Keratinocyte (primary cell): ENCODE measurements around the gene WNT7B. TPM values are rescaled to one million over a fixed set of nuclear protein-coding genes. Genes with fewer than 3 reads are reported as not detected.

Source experiments
- DNase-seq: peaks from one replicate; pipeline ENCODE4 v3.0.0-alpha.2; 2011; ENCODE audit warnings: low read depth, missing footprints, low spot score
- FAIRE-seq: peaks from 2 replicates; lab custom pipeline; 2011; peaks lifted over from hg19 to GRCh38; lab: Jason Lieb, UNC
- H2AFZ ChIP-seq: 2 replicates; pipeline ENCODE4 v1.6.0; 2012; ENCODE audit warnings: low read length, control low read depth, inconsistent platforms; ENCODE audit not compliant: control insufficient read depth
- H3K27ac ChIP-seq: 2 replicates; pipeline ENCODE4 v1.5.1; 2011; ENCODE audit warnings: low read length; ENCODE audit not compliant: control insufficient read depth, insufficient read depth
- H3K27me3 ChIP-seq: 3 replicates; pipeline ENCODE4 v1.6.0; 2011; ENCODE audit warnings: low read length; ENCODE audit not compliant: control insufficient read depth, insufficient read depth; ENCODE audit errors: extremely low read depth
- H3K36me3 ChIP-seq, 2 experiments: 2 replicates in 1 of 2; 3 replicates in 1 of 2; pipeline ENCODE4 v1.5.1; 2011; ENCODE audit warnings: low read length in 2 of 2, mild to moderate bottlenecking in 1 of 2; ENCODE audit not compliant: control insufficient read depth in 2 of 2, insufficient read depth in 2 of 2; ENCODE audit errors: extremely low read depth in 1 of 2
- H3K4me1 ChIP-seq: 3 replicates; pipeline ENCODE4 v1.5.1; 2011; ENCODE audit warnings: low read length; ENCODE audit not compliant: control insufficient read depth, insufficient read depth; ENCODE audit errors: extremely low read depth
- H3K4me2 ChIP-seq: 3 replicates; pipeline ENCODE4 v1.6.0; 2011; ENCODE audit warnings: low read depth, low read length; ENCODE audit not compliant: control insufficient read depth, insufficient read depth; ENCODE audit errors: extremely low read depth
- H3K4me3 ChIP-seq, 3 experiments: fragments of 200-600 bp in 1 of 3; sonication (generic) in 1 of 3; 2 replicates in 2 of 3; 3 replicates in 1 of 3; pipeline ENCODE4 v1.5.1; 2011 to 2016; ENCODE audit warnings: low read length in 3 of 3, mild to moderate bottlenecking in 3 of 3, control low read depth in 2 of 3, inconsistent platforms in 1 of 3, low read depth in 1 of 3, mixed read lengths in 1 of 3, mixed run types in 1 of 3, moderate library complexity in 1 of 3; ENCODE audit not compliant: control insufficient read depth in 2 of 3, insufficient read depth in 2 of 3; ENCODE audit errors: extremely low read depth in 1 of 3
- H3K79me2 ChIP-seq: 2 replicates; pipeline ENCODE4 v1.6.0; 2012; ENCODE audit warnings: low read length; ENCODE audit not compliant: control insufficient read depth, insufficient read depth
- H3K9ac ChIP-seq: 3 replicates; pipeline ENCODE4 v1.6.0; 2011; ENCODE audit warnings: low read length; ENCODE audit not compliant: control insufficient read depth, insufficient read depth; ENCODE audit errors: extremely low read depth
- H3K9me1 ChIP-seq: 3 replicates; pipeline ENCODE4 v1.6.0; 2011; ENCODE audit warnings: low read length; ENCODE audit not compliant: control insufficient read depth, insufficient read depth; ENCODE audit errors: extremely low read depth
- H3K9me3 ChIP-seq: 2 replicates; pipeline ENCODE4 v1.5.1; 2012; ENCODE audit warnings: low read depth, low read length; ENCODE audit not compliant: control insufficient read depth
- H4K20me1 ChIP-seq: 3 replicates; pipeline ENCODE4 v1.6.0; 2011; ENCODE audit warnings: low read length; ENCODE audit not compliant: control insufficient read depth, insufficient read depth; ENCODE audit errors: extremely low read depth
- CTCF ChIP-seq, 3 experiments: IDR thresholded peaks in 1 of 3; conservative IDR thresholded peaks in 1 of 3; optimal IDR thresholded peaks in 1 of 3; 2 replicates in 2 of 3; 3 replicates in 1 of 3; pipeline versions ENCODE3 to v1.5.1; 2011; ENCODE audit warnings: low read length in 3 of 3, mild to moderate bottlenecking in 3 of 3, moderate library complexity in 2 of 3, control low read depth in 1 of 3, inconsistent platforms in 1 of 3; ENCODE audit not compliant: insufficient read depth in 2 of 3; ENCODE audit errors: extremely low read depth in 1 of 3
- EZH2 ChIP-seq: IDR thresholded peaks from one replicate; pipeline ENCODE4 v1.6.1; 2012; ENCODE audit warnings: inconsistent platforms, mild to moderate bottlenecking, low read length, moderate library complexity
- dilution Hi-C: fragments of 300-500 bp; cut with MboI; formaldehyde crosslinking; loops from one replicate; pipeline ENCODE4 v1.7.0; 2020; ENCODE audit warnings: low sequenced_read_pairs; ENCODE audit not compliant: extremely low pct_ligation_motif_present
- polyA plus RNA-seq, 5 experiments: library from polyadenylated mRNA; depleted of rRNA in 3 of 5; stranded (reverse) in 3 of 5; stranded (forward) in 1 of 5; unstranded in 1 of 5; fragments of >200 nt; gene quantifications; 1 replicate in 1 of 5; 2 replicates in 3 of 5; 3 replicates in 1 of 5; pipeline versions ENCODE4 v1.2.1 to v1.2.3, GENCODE V29; 2011 to 2012; ENCODE audit warnings: missing spikeins in 2 of 5, low read depth in 1 of 5, low replicate concordance in 1 of 5

Gene WNT7B
- polyA plus RNA-seq, 1 donor (not counting 4 experiments of a cell fraction or from before 2014, with no cell fraction given): 1.7 TPM

DNA sequence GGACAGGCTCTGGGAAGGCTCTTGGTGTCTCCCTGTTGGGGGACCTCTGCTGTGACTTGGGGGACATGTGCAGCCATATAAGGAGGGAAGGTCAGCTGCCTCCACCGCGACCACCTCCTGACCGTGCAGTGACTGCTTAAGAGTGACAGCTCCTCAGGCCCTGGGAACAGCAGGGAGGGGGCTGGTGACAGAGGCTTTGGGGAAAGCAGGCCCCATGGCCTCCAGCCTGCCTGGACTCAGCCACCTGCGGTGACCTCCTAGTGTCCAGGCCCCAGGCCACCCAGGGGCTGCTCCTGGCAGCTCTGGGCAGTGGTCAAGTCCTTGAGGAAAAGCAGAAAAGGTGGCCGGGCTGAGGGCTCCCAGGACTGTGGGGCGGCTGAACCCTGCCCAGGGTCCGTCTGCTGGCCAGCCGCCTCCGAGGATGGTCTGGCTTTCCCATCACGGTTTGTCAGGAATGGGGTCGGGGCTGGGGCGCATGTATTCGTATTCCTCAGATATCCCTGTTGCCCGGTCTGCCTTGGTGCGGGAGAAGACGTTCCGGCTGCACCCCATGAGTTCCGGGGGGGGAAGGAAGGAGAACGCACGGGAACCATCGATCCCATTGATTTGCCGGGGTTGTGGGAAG is 96.8 kb downstream of the WNT7B start:
- Histone ChIP-seq H3K9me1 (no peaks in the 10 kb centered on the region), H2AFZ (no peak overlapping the region), H3K27ac (no peak overlapping the region), H3K27me3 (peaks cover 62% of the 10 kb centered on the region), H3K36me3 (no peaks in the 10 kb centered on the region), H3K9ac (no peak overlapping the region), H3K4me1 (peaks cover 7% of the 10 kb centered on the region), H3K9me3 (no peaks in the 10 kb centered on the region), H4K20me1 (no peaks in the 10 kb centered on the region), H3K4me2 (no peak overlapping the region), H3K79me2 (no peaks in the 10 kb centered on the region), H3K4me3 (no peak overlapping the region)
- DNase-seq (no peak), FAIRE-seq (no peak)
- peak; percentile 61 for TF ChIP-seq EZH2
- no peak for TF ChIP-seq CTCF (optimal IDR thresholded peaks at IDR 0.05 in 1 of 3, IDR thresholded peaks at IDR 0.05 in 1 of 3, conservative IDR thresholded peaks at IDR 0.05 in 1 of 3; ENCODE audit: extremely low read depth in 1 of 3, insufficient read depth in 2 of 3, low read length in 3 of 3)
- dilution Hi-C loops: no loop called here

DNA sequence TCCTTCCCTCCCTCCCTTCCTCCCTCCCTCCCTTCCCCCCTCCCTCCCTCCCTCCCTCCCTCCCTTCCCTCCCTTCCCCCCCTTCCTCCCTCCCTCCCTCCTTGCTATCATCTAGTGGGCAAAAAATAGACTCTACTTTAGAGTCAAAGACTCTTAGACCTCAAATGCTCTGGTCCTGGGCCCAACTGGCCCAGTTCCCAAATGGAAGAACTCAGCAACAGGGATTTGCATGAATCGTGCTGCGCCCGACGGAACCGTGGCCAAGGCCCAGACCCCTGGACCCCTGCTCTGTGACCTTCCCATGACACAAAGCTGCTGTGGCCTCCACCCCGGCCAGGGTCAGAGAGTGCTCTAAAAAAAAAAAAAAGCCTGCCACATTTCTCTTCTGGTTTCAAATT is 97.4 kb downstream of the WNT7B start:
- FAIRE-seq (no peak), DNase-seq (no peak)
- Histone ChIP-seq H3K9me3 (no peaks in the 10 kb centered on the region), H3K27ac (no peak overlapping the region), H2AFZ (no peak overlapping the region), H3K4me1 (peaks cover 7% of the 10 kb centered on the region), H3K36me3 (no peaks in the 10 kb centered on the region), H3K9me1 (no peaks in the 10 kb centered on the region), H3K4me3 (no peak overlapping the region), H3K4me2 (no peak overlapping the region), H3K9ac (no peak overlapping the region), H3K27me3 (peaks cover 62% of the 10 kb centered on the region), H4K20me1 (no peaks in the 10 kb centered on the region), H3K79me2 (no peaks in the 10 kb centered on the region)
- dilution Hi-C loops: no loop called here
- no peak for TF ChIP-seq CTCF (optimal IDR thresholded peaks at IDR 0.05 in 1 of 3, IDR thresholded peaks at IDR 0.05 in 1 of 3, conservative IDR thresholded peaks at IDR 0.05 in 1 of 3; ENCODE audit: extremely low read depth in 1 of 3, insufficient read depth in 2 of 3, low read length in 3 of 3)
- TF ChIP-seq EZH2: no peak
